ENCODE measurements around the gene CCDC149. TPM values are rescaled to one million over a fixed set of nuclear protein-coding genes. Genes with fewer than 3 reads are reported as not detected.

Gene CCDC149
- total RNA-seq, 2 donors from 2014 or later = 13.3 to 13.5 TPM

GRCh38 chr4:24846716-24847115 lies 66.1 kb downstream of the CCDC149 start:
- no peaks in the 10 kb centered on the region for H3K9me3 ChIP-seq
- no peak overlapping the region for H3K9ac ChIP-seq (ENCODE audit: low read depth in 2 of 2, low read length in 2 of 2)
- H3K4me3 ChIP-seq = no peak overlapping the region
- no peaks in the 10 kb centered on the region for H3K36me3 ChIP-seq
- TF ChIP-seq, protein P1, sequence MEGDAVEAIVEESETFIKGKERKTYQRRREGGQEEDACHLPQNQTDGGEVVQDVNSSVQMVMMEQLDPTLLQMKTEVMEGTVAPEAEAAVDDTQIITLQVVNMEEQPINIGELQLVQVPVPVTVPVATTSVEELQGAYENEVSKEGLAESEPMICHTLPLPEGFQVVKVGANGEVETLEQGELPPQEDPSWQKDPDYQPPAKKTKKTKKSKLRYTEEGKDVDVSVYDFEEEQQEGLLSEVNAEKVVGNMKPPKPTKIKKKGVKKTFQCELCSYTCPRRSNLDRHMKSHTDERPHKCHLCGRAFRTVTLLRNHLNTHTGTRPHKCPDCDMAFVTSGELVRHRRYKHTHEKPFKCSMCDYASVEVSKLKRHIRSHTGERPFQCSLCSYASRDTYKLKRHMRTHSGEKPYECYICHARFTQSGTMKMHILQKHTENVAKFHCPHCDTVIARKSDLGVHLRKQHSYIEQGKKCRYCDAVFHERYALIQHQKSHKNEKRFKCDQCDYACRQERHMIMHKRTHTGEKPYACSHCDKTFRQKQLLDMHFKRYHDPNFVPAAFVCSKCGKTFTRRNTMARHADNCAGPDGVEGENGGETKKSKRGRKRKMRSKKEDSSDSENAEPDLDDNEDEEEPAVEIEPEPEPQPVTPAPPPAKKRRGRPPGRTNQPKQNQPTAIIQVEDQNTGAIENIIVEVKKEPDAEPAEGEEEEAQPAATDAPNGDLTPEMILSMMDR (IDR thresholded peaks at IDR 0.05) = no peak
- H3K27me3 ChIP-seq = no peaks in the 10 kb centered on the region
- DNase-seq = no peak
- intact Hi-C loops (cut with DNase I) = no loop called here
- no peak overlapping the region for H3K27ac ChIP-seq
- H3K4me1 ChIP-seq = no peaks in the 10 kb centered on the region

- no peaks in the 10 kb centered on the region for H3K4me1 ChIP-seq
- no peak overlapping the region for H3K4me3 ChIP-seq
- no peaks in the 10 kb centered on the region for H3K27me3 ChIP-seq
- no peaks in the 10 kb centered on the region for H3K9me3 ChIP-seq
- no peak overlapping the region for H3K27ac ChIP-seq
- intact Hi-C loops (cut with DNase I) = no loop called here
- H3K36me3 ChIP-seq = no peaks in the 10 kb centered on the region
- no peak for DNase-seq
- TF ChIP-seq, protein P1 (IDR thresholded peaks at IDR 0.05) = no peak
- no peak overlapping the region for H3K9ac ChIP-seq (ENCODE audit: low read depth in 2 of 2, low read length in 2 of 2)
These were observed 66.9 kb downstream of the CCDC149 start for GRCh38 chr4:24845902-24846301.

- Histone ChIP-seq H3K9ac (ENCODE audit: low read depth in 2 of 2, low read length in 2 of 2) (no peak overlapping the region), H3K9me3 (no peaks in the 10 kb centered on the region), H3K36me3 (no peaks in the 10 kb centered on the region), H3K4me3 (no peak overlapping the region), H3K27ac (no peak overlapping the region), H3K4me1 (no peaks in the 10 kb centered on the region), H3K27me3 (no peaks in the 10 kb centered on the region)
- TF ChIP-seq, protein P1 (IDR thresholded peaks at IDR 0.05) = no peak
- intact Hi-C loops (cut with DNase I) = no loop called here
- DNase-seq = no peak
These were observed 67.7 kb downstream of the CCDC149 start for GRCh38 chr4:24845132-24845531.

GRCh38 chr4:24843096-24843495 lies 69.7 kb downstream of the CCDC149 start:
- Histone ChIP-seq H3K27ac (no peak overlapping the region), H3K4me3 (no peak overlapping the region), H3K36me3 (no peaks in the 10 kb centered on the region), H3K9me3 (no peaks in the 10 kb centered on the region), H3K4me1 (no peaks in the 10 kb centered on the region), H3K27me3 (no peaks in the 10 kb centered on the region), H3K9ac (ENCODE audit: low read depth in 2 of 2, low read length in 2 of 2) (no peak overlapping the region)
- DNase-seq = no peak
- TF ChIP-seq, protein P1 (IDR thresholded peaks at IDR 0.05) = no peak
- intact Hi-C loops (cut with DNase I) = no loop called here

DNA sequence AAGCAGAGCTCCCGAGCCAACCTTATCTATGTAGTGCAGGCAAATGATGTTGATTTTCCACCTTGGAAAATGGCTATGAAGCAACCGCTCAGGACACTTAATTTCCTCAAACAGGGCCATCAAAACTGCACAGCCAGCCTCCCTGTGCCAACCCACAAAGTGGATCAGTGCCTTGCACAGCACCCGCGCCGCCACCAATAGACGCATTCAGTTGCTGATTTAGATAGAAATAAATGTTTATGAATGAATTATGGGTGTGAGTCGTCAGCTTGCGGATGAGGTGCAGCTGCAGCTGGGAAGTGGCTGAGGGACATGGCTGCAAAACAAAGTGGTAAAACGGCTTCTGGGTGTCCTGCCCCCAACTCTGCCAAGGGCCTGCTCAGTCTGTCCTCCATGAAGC lies 70.5 kb downstream of the CCDC149 start:
- intact Hi-C loops (cut with DNase I) = no loop called here
- Histone ChIP-seq H3K9ac (ENCODE audit: low read depth in 2 of 2, low read length in 2 of 2) (no peak overlapping the region), H3K27ac (no peak overlapping the region), H3K4me3 (no peak overlapping the region), H3K9me3 (no peaks in the 10 kb centered on the region), H3K4me1 (no peaks in the 10 kb centered on the region), H3K27me3 (no peaks in the 10 kb centered on the region), H3K36me3 (no peaks in the 10 kb centered on the region)
- peak; percentile 24 for DNase-seq
- TF ChIP-seq, protein P1 (IDR thresholded peaks at IDR 0.05) = no peak
